Panc1 (cell line): ENCODE results near the gene LY86. TPM values are rescaled to one million over a fixed set of nuclear protein-coding genes. Genes with fewer than 3 reads are reported as not detected.
"Not testable (repeated sequence)": the region's sequence is repeated elsewhere in the genome, so short reads cannot be mapped to it uniquely, and the experiment has no call there.

Experiments
- ATAC-seq: fragments of 200-7000 bp; cut with Tn5 transposase; 2 replicates; pipeline ENCODE4 v1.9.1; 2020; ENCODE audit warnings: mild to moderate bottlenecking, moderate library complexity
- BruUV-seq: library from RNA; stranded (reverse); fragments of 400-500 nt; replicated peaks from 2 replicates; lab custom pipeline; 2021; lab: Mats Ljungman, UMichigan
- CTCF ChIA-PET: fragments of 300-600 bp; sonication (Branson Sonifier 250); formaldehyde crosslinking; loops from one replicate; lab custom pipeline; 2022; ENCODE audit warnings: antibody characterized with exemption; lab: Charles Lee
- POLR2A ChIA-PET: fragments of 300-600 bp; sonication (Branson Sonifier 250); formaldehyde crosslinking; loops from one replicate; lab custom pipeline; 2022; ENCODE audit warnings: antibody characterized with exemption; lab: Charles Lee
- DNase-seq: peaks from one replicate; pipeline ENCODE4 v3.0.0-alpha.2; 2010; ENCODE audit warnings: low read depth, low spot score
- H3K27ac ChIP-seq: 2 replicates; pipeline ENCODE4 v1.5.1; 2011; ENCODE audit warnings: mild to moderate bottlenecking, low read length, inconsistent platforms
- H3K27me3 ChIP-seq: fragments of 200-500 bp; sonication (Bioruptor generic); 2 replicates; pipeline ENCODE4 v1.6.0; 2014; ENCODE audit warnings: low read length, inconsistent platforms; ENCODE audit not compliant: control insufficient read depth, insufficient read depth
- H3K36me3 ChIP-seq: fragments of 200-500 bp; sonication (Bioruptor generic); 2 replicates; pipeline ENCODE4 v1.5.1; 2014; ENCODE audit warnings: inconsistent platforms, mild to moderate bottlenecking, low read length, moderate library complexity; ENCODE audit not compliant: control insufficient read depth, insufficient read depth
- H3K4me1 ChIP-seq: 2 replicates; pipeline ENCODE4 v1.5.1; 2011; ENCODE audit warnings: inconsistent platforms, mild to moderate bottlenecking, low read length, moderate library complexity; ENCODE audit not compliant: control insufficient read depth, insufficient read depth
- H3K4me3 ChIP-seq, 2 experiments: 2 replicates each; pipeline ENCODE4 v1.5.1; 2011 to 2012; ENCODE audit warnings: low read depth in 2 of 2, low read length in 2 of 2, mild to moderate bottlenecking in 2 of 2, inconsistent platforms in 1 of 2, moderate library complexity in 1 of 2
- H3K9me3 ChIP-seq: fragments of 200-500 bp; sonication (Bioruptor generic); 2 replicates; pipeline ENCODE4 v1.5.1; 2014; ENCODE audit warnings: low read depth, mild to moderate bottlenecking, inconsistent platforms, low read length, moderate library complexity; ENCODE audit not compliant: control insufficient read depth, insufficient read depth
- POLR2AphosphoS5 ChIP-seq: IDR thresholded peaks from 2 replicates; pipeline ENCODE4 v1.6.1; 2012; ENCODE audit warnings: mild to moderate bottlenecking, low read depth, low read length, moderate library complexity
- SIN3A ChIP-seq: IDR thresholded peaks from 2 replicates; pipeline ENCODE4 v1.6.1; 2012; ENCODE audit warnings: low read depth, mild to moderate bottlenecking, low read length, moderate library complexity, borderline replicate concordance; ENCODE audit not compliant: insufficient read depth
- TCF7L2 ChIP-seq: IDR thresholded peaks from 2 replicates; pipeline ENCODE4 v1.6.1; 2011; ENCODE audit warnings: mild to moderate bottlenecking, low read depth, low read length, inconsistent platforms
- in situ Hi-C: cut with HindIII; loops from 2 replicates; pipeline ENCODE4 v1.10.0; 2016; ENCODE audit warnings: low sequenced_read_pairs, low pct_unique_long_range_greater_than_20kb
- intact Hi-C: fragments of 100-400 bp; cut with micrococcal nuclease; formaldehyde crosslinking; loops from one replicate; pipeline ENCODE4 v1.10.0; 2022; ENCODE audit not compliant: unreplicated experiment
- total RNA-seq: library from RNA; stranded (reverse); gene quantifications from one replicate; pipeline ENCODE4 v1.2.1, GENCODE V29; 2021; ENCODE audit not compliant: unreplicated experiment
- TF ChIP-seq, protein P1 (sequence below), 2 experiments: IDR thresholded peaks; 2 replicates each; pipeline ENCODE4 v1.6.1; 2011 to 2012; ENCODE audit warnings: low read depth in 2 of 2, control low read depth in 1 of 2, low read length in 1 of 2, mild to moderate bottlenecking in 1 of 2, moderate library complexity in 1 of 2; ENCODE audit not compliant: insufficient read depth in 1 of 2
- TF ChIP-seq, protein P2 (sequence below): fragments of 450-650 bp; IDR thresholded peaks from 2 replicates; pipeline ENCODE4 v1.5.1; 2017; ENCODE audit warnings: mild to moderate bottlenecking

Gene LY86
- total RNA-seq, 1 experiment from 2014 or later: not detected

DNA sequence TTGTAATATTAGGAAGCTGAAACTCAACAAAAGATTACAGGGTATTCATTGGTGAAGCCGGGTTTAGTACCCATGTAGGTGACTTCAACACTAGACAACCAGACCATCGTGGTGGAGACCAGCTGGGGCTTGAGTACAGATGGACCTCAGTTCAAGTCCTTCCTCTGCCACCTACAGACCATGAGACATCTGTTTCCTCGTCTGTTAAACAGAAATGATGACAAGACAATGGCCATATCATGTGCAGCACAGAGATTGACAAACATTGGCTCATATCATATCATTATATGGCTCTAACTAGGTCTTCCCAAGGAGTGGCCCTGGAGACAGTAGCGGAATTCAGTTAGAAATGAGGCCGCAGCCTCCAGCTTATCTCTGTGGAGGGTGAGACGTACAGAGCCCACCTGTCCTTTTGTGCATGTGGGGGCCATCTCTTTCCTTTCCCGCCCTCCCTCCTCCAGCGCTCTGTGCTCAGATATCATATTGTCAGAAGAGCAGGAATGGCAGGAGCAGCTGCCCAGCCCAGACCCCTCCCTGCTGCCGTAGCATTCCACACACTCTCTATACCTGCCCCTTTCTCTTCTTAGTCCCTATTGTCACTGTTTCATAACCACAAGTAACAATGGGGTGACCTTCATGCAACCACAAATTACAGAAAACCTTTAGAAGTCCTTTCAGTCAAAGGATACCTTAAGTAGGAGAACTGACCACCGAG, 75.1 kb downstream of the LY86 start:
- no peak for DNase-seq
- TF ChIP-seq, protein P1, sequence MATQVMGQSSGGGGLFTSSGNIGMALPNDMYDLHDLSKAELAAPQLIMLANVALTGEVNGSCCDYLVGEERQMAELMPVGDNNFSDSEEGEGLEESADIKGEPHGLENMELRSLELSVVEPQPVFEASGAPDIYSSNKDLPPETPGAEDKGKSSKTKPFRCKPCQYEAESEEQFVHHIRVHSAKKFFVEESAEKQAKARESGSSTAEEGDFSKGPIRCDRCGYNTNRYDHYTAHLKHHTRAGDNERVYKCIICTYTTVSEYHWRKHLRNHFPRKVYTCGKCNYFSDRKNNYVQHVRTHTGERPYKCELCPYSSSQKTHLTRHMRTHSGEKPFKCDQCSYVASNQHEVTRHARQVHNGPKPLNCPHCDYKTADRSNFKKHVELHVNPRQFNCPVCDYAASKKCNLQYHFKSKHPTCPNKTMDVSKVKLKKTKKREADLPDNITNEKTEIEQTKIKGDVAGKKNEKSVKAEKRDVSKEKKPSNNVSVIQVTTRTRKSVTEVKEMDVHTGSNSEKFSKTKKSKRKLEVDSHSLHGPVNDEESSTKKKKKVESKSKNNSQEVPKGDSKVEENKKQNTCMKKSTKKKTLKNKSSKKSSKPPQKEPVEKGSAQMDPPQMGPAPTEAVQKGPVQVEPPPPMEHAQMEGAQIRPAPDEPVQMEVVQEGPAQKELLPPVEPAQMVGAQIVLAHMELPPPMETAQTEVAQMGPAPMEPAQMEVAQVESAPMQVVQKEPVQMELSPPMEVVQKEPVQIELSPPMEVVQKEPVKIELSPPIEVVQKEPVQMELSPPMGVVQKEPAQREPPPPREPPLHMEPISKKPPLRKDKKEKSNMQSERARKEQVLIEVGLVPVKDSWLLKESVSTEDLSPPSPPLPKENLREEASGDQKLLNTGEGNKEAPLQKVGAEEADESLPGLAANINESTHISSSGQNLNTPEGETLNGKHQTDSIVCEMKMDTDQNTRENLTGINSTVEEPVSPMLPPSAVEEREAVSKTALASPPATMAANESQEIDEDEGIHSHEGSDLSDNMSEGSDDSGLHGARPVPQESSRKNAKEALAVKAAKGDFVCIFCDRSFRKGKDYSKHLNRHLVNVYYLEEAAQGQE (IDR thresholded peaks at IDR 0.05; ENCODE audit: insufficient read depth in 1 of 2, low read depth in 2 of 2, low read length in 1 of 2): no peak
- TF ChIP-seq SIN3A (no peak), TCF7L2 (no peak), POLR2AphosphoS5 (no peak)
- TF ChIP-seq, protein P2, sequence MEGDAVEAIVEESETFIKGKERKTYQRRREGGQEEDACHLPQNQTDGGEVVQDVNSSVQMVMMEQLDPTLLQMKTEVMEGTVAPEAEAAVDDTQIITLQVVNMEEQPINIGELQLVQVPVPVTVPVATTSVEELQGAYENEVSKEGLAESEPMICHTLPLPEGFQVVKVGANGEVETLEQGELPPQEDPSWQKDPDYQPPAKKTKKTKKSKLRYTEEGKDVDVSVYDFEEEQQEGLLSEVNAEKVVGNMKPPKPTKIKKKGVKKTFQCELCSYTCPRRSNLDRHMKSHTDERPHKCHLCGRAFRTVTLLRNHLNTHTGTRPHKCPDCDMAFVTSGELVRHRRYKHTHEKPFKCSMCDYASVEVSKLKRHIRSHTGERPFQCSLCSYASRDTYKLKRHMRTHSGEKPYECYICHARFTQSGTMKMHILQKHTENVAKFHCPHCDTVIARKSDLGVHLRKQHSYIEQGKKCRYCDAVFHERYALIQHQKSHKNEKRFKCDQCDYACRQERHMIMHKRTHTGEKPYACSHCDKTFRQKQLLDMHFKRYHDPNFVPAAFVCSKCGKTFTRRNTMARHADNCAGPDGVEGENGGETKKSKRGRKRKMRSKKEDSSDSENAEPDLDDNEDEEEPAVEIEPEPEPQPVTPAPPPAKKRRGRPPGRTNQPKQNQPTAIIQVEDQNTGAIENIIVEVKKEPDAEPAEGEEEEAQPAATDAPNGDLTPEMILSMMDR: no peak
- Histone ChIP-seq H3K4me3 (no peak overlapping the region), H3K27ac (no peak overlapping the region), H3K36me3 (no peaks in the 10 kb centered on the region), H3K4me1 (no peaks in the 10 kb centered on the region), H3K9me3 (no peaks in the 10 kb centered on the region), H3K27me3 (peaks cover 23% of the 10 kb centered on the region)
- intact Hi-C loops: no loop called here
- ATAC-seq: no peak
- ChIA-PET POLR2A (no interaction called here), CTCF (no interaction called here)
- BruUV-seq: no TSS peak
- in situ Hi-C loops: no loop called here

DNA sequence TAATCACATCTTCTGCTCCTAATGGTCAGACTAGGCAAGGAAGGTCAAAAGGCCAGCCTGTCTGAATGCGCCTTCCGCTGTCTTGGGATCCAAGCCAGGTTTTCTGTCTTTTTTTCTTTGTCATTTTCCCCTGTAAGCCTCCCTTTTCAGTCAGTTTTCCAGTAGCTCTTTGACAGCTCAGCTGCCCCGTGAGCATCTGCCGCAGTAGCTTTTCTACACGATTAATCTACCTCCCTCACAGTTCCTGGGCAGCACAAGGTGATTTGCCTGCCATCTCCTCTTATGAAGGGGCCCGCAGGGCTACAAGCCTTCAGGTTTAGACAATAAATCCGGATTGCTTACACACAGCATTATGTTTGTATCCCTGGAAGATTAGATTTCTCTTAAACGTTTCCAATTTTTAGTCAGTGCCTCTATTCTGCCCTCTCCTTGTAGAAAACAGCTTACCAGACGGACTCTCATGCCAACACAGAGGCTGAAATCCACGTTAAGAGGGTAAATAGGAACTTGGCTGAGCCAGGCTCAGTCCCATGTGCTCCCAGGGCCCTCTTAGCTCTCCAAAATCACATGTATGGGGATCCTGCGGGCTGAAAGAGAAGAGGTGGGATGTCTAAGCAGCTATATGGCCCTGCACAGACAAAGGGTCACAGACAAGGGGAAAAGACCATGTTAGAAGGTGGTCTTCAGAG, 77.2 kb downstream of the LY86 start:
- ChIA-PET POLR2A (no interaction called here), CTCF (no interaction called here)
- Histone ChIP-seq H3K27me3 (peaks cover 23% of the 10 kb centered on the region), H3K36me3 (no peaks in the 10 kb centered on the region), H3K9me3 (no peaks in the 10 kb centered on the region), H3K27ac (no peak overlapping the region), H3K4me1 (no peaks in the 10 kb centered on the region), H3K4me3 (no peak overlapping the region)
- ATAC-seq (no peak), DNase-seq (no peak)
- BruUV-seq: no TSS peak
- intact Hi-C loops (no loop called here), in situ Hi-C loops (no loop called here)
- no peak for TF ChIP-seq POLR2AphosphoS5
- no peak for TF ChIP-seq TCF7L2
- TF ChIP-seq, protein P2: no peak
- TF ChIP-seq SIN3A: no peak
- TF ChIP-seq, protein P1 (IDR thresholded peaks at IDR 0.05; ENCODE audit: insufficient read depth in 1 of 2, low read depth in 2 of 2, low read length in 1 of 2): no peak

DNA sequence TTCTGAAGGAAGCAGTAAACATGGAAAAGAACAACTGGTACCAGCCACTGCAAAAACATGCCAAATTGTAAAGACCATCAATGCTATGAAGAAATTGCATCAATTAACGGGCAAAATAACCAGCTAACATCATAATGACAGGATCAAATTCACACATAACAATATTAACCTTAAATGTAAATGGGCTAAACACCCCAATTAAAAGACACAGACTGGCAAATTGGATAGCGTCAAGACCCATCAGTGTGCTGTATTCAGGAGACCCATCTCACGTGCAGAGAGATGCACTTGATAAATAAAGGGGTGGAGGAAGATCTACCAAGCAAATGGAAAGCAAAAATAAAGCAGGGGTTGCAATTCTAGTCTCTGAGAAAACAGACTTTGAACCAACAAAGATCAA, 81.6 kb downstream of the LY86 start:
- BruUV-seq, in situ Hi-C loops, H3K4me3 ChIP-seq, intact Hi-C loops, H3K4me1 ChIP-seq, DNase-seq, H3K9me3 ChIP-seq, ATAC-seq, H3K27ac ChIP-seq, POLR2A ChIA-PET, H3K27me3 ChIP-seq, CTCF ChIA-PET, H3K36me3 ChIP-seq: not testable (repeated sequence)
